HL-60 (cell line): ENCODE data around the gene RECK.

Experiments
- SPI1 ChIP-seq: IDR thresholded peaks from 2 replicates; pipeline ENCODE4 v1.6.1; 2012; ENCODE audit warnings: low read depth, mild to moderate bottlenecking, borderline replicate concordance
- TF ChIP-seq, protein P1 (sequence below): IDR thresholded peaks from one replicate; pipeline ENCODE4 v1.5.1; 2011; ENCODE audit warnings: low read length, control low read depth, inconsistent platforms; ENCODE audit not compliant: insufficient read depth

DNA sequence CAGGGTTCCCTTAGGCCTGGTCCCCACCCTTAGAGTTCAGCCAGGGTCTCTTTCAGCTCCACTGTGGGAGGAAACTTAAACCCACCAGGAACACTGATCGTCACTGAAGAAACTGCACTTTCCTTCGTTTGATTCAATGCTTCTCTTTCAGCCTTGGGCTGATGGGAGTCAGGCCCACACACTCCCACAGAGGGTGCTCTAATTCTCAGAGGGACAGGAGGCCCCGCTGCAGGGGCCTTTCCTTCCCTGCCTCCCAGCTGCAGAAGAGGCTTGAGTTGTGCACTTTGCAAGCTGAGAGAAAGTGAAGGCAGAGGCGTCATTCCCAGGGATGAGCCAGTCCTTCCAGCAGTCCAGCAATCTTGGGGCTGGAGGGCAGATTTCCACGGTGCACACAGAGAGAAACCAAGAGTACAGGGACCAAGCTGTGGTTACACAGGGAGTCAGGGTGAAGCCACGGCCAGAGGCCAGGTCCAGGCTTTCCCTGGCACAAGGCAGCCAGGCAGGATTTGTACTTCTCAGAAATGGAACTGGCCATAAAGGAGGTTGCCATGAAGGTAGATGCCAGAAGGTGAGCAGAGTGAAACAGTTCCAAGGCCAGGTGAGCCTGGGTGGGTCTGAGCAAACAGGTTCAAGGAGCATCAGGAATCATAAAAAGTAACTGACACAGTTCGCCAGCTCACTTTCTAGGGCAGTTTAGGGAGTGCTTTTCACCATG is 89.5 kb downstream of the RECK start:
- TF ChIP-seq, protein P1, sequence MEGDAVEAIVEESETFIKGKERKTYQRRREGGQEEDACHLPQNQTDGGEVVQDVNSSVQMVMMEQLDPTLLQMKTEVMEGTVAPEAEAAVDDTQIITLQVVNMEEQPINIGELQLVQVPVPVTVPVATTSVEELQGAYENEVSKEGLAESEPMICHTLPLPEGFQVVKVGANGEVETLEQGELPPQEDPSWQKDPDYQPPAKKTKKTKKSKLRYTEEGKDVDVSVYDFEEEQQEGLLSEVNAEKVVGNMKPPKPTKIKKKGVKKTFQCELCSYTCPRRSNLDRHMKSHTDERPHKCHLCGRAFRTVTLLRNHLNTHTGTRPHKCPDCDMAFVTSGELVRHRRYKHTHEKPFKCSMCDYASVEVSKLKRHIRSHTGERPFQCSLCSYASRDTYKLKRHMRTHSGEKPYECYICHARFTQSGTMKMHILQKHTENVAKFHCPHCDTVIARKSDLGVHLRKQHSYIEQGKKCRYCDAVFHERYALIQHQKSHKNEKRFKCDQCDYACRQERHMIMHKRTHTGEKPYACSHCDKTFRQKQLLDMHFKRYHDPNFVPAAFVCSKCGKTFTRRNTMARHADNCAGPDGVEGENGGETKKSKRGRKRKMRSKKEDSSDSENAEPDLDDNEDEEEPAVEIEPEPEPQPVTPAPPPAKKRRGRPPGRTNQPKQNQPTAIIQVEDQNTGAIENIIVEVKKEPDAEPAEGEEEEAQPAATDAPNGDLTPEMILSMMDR = no peak
- no peak for TF ChIP-seq SPI1
